HG03521 (cell line): ENCODE measurements around the gene TMEM72.

Source experiments
- ATAC-seq: cut with Tn5 transposase; IDR thresholded peaks from one replicate; pipeline ENCODE4 v1.9.1; 2021; ENCODE audit warnings: mild to moderate bottlenecking, moderate library complexity; ENCODE audit not compliant: unreplicated experiment

TMEM72 gene

DNA sequence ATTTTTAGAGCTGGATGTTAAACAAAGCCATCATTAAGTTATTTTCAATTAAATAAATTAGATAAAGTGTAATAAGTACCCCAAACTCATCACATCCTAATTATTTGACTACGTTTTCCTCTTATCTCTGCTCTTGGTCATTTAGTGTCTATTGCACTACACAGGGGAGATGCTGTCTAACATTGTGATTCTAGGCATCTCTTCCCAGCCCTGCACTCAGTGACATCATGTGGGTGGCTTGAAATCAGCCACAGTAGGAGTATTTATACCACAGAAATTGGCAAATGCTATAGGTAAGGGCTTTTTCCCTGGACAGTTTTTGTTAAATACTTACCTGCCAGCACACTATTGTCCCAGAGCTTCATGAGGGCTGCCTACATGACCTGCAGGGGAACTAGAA lies 21.3 kb upstream of the TMEM72 start:
- ATAC-seq = no peak

DNA sequence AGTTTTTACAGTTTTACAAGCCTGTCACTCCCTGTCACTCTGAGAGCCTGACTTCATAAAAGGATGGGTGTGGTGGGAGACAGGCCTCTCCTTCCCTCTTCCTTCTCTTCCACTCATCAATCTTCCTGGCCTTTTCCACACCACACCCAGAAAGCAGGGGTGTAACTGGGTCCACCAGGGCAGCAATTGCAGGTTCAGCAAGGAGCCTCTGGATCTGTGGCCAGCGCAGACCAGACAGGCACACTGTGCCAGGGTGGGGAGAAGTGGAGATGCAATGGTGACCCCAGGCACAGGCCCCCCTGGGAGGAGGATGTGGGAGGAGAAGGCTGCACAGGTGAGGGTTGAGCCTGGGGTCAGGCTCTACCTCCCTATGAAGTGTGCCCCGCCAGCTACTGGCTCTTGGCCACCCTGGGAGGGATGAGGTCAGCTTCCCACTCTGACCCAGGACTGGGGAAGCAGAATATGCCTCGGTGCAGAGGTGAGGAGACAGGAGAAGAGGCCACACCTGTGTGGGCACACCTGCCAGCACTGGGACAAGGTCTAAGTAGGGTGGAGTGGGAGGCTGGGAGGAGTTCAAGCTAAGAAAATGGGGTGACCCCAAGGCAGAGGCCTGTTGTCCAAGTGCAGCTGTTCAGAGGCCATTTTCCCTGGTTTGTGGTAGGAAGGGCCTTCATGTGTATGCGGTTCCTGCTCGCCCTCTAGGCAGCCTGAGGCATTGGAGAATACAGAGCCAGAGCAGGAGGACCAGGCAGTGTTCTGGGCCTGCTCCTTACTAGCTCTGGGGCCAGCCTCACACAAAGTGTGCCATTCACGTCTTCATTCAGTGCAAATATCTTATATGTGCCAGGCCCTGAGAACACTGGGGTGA lies 20.2 kb upstream of the TMEM72 start:
- ATAC-seq = no peak

GRCh38 chr10:44891721-44892120 lies 19.4 kb upstream of the TMEM72 start:
- ATAC-seq = no peak

DNA sequence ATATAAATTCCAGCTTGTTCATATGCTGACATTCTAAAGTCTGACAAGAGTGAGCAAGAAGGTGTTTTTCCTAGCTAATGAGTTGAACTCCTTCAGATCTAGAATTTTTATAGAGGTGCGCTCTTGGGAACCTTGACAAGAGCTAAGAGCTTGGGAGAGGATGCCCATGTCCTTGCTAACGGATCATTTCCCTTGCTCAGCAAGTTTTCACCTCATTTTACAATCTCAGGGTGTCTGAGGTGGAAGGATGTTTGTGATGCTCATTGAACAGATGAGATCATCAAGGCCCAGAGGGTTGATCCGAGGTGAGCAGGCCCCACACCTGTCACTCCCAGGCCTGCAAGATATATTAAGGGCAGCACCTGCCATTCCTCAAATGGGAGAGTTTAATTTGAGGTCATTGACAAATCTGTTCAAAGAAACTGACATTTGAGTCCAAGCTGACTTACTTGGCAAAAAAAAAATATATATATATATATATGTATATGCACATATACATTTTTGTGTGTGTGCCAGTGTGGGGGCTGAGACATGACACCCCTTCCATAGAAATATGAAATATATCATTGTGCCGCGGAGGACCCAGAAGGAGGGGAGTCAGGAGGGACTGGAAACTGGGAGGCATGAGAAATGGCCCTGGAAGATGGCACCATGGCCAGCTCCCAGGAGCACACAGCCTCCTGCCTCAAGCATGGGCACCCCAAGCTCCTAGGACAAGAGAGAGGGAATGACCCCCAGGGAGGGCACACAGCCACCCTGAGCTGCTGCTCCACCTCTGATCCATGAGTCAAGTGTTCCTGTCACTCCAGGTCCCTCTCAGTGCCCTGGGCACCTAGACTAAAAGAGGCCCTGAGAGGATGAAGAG lies 17.3 kb upstream of the TMEM72 start:
- ATAC-seq = no peak

DNA sequence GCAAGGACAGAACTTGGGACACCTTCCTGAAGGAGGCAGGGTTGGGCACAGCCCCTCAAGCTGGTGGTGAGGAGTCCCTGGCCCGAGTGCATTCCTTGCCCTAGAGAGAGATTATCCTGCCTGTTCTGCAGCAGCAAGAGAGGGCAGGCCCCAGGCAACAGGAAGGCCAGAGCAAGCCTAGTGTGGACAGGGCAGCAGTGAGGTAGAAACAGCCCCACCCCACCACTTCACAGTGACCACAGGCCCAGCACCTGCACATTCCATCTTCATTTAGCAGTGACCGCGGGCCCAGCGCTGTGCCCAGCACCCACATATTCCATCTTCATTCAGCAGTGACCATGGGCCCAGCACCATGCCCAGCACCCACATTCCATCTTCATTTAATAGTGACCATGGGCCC lies 16.4 kb upstream of the TMEM72 start:
- ATAC-seq = no peak

DNA sequence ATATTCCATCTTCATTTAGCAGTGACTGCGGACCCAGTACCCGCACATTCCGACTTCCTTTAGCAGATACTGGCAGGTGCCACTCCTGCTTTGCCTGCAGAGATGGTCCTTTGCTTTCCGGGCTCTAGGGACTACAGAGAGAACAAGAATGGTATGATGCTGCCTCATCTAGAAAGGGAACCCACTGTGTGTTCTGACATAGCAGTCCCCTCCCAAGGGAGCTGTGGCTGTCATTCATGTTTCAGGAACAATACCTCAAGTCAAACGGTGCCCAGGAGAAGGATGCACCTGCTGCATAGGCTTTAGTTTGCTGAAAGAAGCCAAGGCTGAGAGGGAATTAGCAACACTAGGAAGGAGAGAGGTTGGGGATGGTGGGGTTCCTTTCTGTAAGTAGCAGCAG lies 15.9 kb upstream of the TMEM72 start:
- no peak for ATAC-seq

DNA sequence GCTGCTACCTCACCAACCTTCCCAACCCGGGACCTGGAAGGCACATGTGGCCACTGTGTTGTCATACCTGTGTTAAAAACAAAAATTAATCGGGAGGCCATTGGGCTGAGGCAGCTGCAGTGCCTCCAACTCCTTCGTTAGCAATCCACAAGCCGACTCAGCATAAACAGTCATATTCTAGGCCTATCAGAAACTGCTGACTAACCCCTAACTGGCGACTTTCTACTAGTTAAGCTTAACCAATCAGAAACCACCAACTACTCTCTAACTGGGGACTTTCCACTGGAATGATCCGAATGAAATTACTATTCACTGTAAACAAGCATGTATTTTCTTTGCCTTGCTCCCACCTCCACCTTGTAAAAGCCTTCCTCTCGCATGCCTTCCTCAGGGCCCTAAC lies 14.1 kb upstream of the TMEM72 start:
- no peak for ATAC-seq

DNA sequence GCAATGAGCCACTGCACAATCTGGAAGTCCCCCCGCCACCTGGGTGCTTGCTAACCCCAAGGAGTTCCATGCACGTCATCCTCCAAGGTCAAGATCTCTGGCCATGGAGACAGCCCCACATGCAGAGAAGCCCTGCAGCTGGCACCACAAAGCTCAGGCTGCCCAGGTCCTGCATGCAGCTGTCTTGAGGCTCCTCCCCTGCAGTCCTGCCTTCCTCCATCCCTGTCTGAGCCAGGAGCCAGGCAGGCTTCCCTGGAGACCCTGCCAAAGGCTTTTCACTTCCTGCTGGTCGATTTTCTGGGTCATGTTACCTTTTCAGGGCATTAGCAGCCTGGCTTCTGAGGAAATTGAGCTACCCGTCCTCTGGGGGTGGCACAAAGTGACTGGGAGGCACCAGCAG lies 12.5 kb upstream of the TMEM72 start:
- ATAC-seq = no peak

DNA sequence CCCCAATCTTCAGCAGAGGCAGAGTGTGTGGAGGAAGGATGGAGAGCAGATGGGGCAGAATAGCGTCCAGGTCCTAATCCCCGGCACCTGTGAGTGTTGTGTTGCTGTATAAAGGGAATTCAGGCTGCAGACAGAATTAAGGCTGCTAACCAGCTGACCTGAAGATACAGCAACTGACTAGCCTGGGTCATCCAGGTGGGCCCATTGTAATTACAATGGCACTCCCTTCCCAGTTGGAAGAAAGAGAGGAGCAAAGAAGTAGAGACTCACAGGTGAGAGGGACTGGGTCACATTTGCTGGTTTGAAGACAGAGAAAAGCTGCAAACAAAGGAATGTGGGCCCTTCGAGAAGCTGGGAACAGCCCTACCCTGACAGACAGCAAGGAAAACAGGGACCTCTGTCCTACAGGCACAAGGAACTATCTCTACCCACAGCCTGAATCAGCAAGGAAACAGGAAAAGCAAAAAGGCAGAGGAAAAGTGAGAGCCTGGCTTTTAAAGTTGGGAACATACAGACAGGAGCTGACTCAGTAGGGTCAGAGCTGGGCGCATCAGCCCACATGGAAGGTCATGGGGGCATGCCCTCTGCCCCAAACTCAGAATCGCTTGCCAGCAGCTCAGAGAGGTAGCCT lies 11.6 kb upstream of the TMEM72 start:
- ATAC-seq = no peak

DNA sequence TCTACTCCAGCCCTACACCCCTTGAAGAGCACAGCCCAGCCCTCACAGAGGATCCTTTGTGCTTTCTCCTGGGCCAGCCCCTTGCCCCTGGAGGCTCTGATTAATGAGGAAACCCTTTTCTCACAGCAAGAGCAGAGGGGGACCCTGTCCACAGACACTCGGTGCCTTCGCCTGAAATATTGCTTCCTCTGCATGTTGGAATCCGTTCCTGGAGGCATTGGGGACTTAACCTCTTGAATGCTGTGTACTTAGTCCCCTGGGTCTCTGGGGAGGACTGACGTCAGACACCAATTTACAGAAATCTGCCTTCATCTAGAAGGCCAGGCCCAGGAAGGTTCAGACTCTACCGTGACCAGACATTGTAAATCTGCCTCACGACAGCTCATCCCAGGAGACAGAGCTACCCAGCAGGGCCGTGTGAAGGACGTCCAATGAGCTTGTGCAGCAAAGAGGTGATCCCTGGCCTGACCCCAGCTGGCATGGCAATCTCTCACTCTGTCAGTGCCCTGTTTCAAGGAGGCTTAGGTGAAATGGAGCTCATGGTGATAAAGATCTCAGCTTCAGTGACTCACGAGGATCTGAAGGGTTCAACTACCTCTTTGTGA lies 8.1 kb upstream of the TMEM72 start:
- ATAC-seq = no peak

GRCh38 chr10:44906486-44906885 lies 4.7 kb upstream of the TMEM72 start:
- ATAC-seq = no peak

- ATAC-seq = no peak
These were observed 3.6 kb upstream of the TMEM72 start for GRCh38 chr10:44907556-44907955.

DNA sequence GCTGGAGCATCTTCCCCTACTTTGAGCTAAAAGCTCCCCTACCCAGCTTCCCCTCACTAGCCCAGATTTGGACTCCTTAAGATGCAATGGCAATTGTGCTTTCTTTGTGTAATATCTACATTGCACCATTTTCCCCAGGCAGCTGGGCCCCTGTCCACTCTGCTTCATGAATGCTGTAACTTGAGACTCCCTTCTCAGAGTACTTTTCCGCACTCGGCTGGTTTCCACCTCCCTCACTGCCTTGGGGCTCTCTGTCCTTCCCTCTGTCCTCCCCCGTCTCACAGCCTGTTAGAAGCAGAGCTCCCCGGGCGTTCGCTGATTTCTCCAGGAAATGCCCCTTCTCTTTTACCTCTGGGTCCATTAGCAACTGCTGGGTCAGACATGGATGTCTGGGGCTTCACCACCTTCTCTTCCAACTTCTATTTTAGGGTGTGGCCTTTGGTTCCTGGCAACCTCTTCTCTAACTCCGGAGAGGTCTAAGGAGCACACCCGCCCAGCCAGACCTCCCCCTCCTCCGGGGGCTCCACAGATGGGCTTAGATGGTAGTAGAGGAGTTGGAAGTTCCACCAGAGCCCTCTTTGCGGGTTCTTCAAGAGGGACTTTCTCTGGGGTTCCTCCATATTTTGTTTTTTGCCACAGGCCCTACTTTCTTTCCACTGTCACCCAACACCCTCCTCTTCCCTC lies 2.9 kb upstream of the TMEM72 start:
- no peak for ATAC-seq

- ATAC-seq = no peak
These were observed 2.1 kb upstream of the TMEM72 start for GRCh38 chr10:44908936-44909630.

- ATAC-seq = no peak
These were observed 1.2 kb upstream of the TMEM72 start for GRCh38 chr10:44909910-44910309.

GRCh38 chr10:44910602-44911001 lies 535 bp upstream of the TMEM72 start:
- no peak for ATAC-seq

- no peak for ATAC-seq
These were observed 814 bp downstream of the TMEM72 start for GRCh38 chr10:44911951-44912350.

DNA sequence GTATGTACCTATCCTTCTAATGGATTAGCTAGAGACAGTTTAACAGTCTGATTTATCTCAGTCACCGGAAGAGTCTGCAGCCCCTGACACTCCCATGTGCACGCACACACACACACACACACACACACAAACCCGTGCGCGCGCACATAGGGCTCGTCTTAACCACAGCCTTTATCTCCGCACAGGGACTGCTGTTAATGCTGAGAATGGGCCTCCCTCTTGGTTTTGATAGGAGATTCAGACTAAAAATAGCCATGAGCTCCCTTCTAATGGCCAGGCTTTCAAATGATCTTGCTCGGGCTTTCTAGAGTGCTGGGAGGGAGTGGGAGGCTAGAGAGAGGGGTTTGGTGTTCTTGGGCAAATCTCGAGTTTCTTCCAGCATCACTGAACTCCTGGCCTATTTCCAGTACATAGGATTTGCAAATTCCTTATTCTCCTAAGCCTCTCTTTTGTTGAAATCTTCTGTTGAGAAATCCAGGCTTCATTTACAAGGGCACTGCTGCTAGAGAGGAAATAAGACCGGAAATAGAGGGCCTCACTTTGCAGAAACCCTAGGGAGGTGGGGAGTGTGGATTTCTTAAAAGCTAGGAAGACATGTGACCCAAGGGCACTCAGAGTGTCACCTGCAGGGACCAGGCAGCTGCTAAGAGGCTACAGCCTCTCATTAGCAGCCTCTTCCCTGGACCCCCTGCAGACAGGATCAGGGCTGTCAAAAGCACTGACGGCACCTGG lies 2.4 kb downstream of the TMEM72 start:
- ATAC-seq = no peak

DNA sequence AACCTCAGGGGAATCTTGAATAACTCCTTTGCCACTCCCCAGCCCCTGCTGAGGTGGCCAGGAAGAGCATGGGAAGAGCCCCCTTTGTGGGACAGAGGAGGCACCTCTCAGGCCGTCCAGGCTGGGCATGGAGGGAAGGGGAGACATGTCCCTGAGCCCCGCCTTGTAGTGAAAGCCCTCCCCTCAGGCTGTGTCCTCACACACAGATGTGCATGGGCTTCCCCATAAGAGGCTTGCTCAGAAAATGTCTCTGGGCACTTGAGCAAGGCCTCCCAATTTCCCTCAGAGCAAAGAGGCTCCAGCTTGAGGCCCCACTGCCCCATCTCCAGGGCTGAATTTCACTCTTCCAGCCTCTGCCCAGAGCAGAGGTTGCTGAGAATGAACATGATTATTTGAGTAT lies 3.8 kb downstream of the TMEM72 start:
- ATAC-seq = no peak
